OCI-LY3 (cell line): ENCODE data around the gene MARCHF3.

Experiments used
- EZH2phosphoT487 ChIP-seq: fragments of 200-600 bp; shearing (Covaris generic); IDR thresholded peaks from 2 replicates; pipeline ENCODE4 v1.6.1; 2018; ENCODE audit warnings: antibody characterized with exemption, mixed run types, low read depth
- TF ChIP-seq, protein P1 (sequence below): fragments of 200-600, 300-600 bp; sonication (generic); IDR thresholded peaks from 2 replicates; pipeline ENCODE4 v1.5.1; 2014; ENCODE audit warnings: antibody characterized with exemption, low read length, low read depth

DNA sequence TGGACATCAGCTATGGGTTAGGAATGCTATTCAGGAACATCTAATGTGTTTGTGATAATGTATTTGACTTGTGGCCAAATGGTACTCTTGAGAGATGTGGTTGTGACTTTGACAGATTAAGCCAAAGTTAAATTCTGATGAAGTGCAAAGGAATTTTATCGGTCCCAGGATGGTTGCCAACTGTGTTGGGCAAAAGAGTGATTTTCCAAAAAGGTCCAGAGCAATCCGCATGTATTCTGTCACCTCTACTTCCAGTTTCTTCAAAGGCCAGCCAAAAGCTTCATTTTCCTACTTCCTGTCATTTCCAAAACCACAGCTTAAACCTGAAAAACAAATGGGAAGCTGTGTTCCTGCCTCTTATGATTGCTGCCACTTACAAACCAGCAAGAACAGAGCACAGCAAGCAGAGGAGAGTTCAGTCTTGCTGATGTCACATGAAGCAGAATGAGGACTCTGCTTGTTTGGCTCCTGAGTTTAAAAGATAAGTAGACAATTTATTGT, 59.8 kb downstream of the MARCHF3 start:
- TF ChIP-seq, protein P1, sequence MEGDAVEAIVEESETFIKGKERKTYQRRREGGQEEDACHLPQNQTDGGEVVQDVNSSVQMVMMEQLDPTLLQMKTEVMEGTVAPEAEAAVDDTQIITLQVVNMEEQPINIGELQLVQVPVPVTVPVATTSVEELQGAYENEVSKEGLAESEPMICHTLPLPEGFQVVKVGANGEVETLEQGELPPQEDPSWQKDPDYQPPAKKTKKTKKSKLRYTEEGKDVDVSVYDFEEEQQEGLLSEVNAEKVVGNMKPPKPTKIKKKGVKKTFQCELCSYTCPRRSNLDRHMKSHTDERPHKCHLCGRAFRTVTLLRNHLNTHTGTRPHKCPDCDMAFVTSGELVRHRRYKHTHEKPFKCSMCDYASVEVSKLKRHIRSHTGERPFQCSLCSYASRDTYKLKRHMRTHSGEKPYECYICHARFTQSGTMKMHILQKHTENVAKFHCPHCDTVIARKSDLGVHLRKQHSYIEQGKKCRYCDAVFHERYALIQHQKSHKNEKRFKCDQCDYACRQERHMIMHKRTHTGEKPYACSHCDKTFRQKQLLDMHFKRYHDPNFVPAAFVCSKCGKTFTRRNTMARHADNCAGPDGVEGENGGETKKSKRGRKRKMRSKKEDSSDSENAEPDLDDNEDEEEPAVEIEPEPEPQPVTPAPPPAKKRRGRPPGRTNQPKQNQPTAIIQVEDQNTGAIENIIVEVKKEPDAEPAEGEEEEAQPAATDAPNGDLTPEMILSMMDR: no peak
- no peak for TF ChIP-seq EZH2phosphoT487
